ENCODE results near the gene CCDC149.

Gene CCDC149

DNA sequence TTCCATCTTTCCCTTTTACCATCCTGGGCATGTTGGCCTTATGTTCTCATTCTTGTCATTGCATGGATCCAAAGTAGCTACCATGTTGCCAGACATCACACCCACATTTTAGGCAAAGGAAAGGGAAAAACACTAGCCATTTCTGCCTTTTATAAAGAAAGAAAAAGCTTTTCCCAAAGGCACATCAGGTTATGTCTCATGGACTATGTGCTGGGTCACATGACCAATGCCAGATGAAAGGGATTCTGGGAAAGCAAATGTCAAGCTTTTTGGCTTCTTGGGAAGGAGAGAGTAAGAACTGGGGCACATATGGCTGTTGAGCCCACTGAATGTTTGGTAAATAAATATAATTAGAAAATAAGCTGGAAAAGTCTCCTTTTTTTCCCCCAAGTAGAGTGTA is 121.8 kb downstream of the CCDC149 start:
- Histone ChIP-seq H3K4me3 (no peak overlapping the region), H3K9ac (ENCODE audit: insufficient read length) (no peak overlapping the region), H3K9me3 (ENCODE audit: low read depth, low read length) (no peaks in the 10 kb centered on the region), H3K27ac (no peak overlapping the region), H3K36me3 (ENCODE audit: insufficient read depth, low read length) (no peaks in the 10 kb centered on the region)
- DNase-seq (ENCODE audit: low read depth, low spot score) = no peak
- no peak for TF ChIP-seq EZH2 (IDR thresholded peaks at IDR 0.05)
- no peak for TF ChIP-seq FOXP2 (optimal IDR thresholded peaks at IDR 0.05; ENCODE audit: control extremely low read depth, extremely low read length, insufficient read depth)
- TF ChIP-seq POLR2AphosphoS5 (IDR thresholded peaks at IDR 0.05; ENCODE audit: borderline replicate concordance, low read depth, low read length) = no peak

DNA sequence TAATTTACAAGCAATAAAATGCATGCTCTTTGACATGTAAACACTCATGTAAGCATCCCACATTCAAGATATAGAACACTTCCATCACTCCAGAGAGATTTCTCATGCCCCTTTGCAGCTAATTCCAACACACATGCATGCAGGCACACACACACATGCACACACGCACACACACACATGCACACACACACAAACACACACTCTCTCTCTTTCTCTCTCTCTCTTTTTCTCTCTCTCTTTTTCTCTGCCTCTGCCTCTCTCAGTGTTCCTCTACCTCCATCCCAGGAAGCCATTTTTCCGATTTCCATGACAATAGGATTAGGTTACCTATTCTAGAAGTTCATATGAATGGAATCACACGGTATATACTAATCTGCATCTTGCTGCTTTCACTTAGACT is 129.3 kb downstream of the CCDC149 start:
- no peak for TF ChIP-seq FOXP2 (optimal IDR thresholded peaks at IDR 0.05; ENCODE audit: control extremely low read depth, extremely low read length, insufficient read depth)
- no peak for TF ChIP-seq POLR2AphosphoS5 (IDR thresholded peaks at IDR 0.05; ENCODE audit: borderline replicate concordance, low read depth, low read length)
- no peak for TF ChIP-seq EZH2 (IDR thresholded peaks at IDR 0.05)
- Histone ChIP-seq H3K27ac (no peak overlapping the region), H3K4me3 (no peak overlapping the region), H3K9me3 (ENCODE audit: low read depth, low read length) (no peaks in the 10 kb centered on the region), H3K9ac (ENCODE audit: insufficient read length) (no peak overlapping the region), H3K36me3 (ENCODE audit: insufficient read depth, low read length) (no peaks in the 10 kb centered on the region)
- no peak for DNase-seq (ENCODE audit: low read depth, low spot score)

DNA sequence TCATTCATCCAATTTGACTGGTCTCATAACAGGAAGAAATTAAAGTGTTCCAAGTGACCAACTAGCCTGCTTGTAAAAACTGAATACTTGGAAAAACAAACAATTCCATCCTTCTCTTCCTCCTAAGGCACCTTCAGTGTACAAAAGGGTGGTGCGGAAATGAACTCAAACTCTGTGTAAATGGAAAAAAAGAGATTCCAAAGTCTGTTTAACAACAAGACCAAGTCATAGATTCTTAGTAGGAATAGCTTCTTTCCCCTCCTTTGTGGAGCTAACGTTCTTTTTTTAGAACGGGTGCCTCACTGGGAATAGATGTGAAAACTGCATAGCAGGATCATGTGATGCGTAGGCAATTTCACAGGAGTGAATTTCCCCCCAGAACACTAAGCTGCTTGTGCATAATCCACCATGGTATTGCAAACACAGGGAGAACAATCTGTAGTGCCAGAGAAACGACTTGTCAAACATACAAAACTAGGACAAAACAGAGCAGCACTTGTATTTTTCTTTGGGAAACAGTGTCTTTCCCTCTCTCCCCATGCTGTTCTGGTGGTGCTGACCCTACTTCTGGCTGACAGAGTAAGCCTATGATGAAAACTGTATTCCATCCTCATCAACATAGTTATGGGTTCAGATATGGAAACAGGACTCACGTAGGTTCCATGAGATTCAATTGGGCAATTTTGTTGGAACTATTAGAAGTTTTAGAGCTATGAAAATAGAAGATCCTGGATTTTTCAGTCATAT is 130.7 kb downstream of the CCDC149 start:
- no peak overlapping the region for H3K9ac ChIP-seq (ENCODE audit: insufficient read length)
- TF ChIP-seq FOXP2 (optimal IDR thresholded peaks at IDR 0.05; ENCODE audit: control extremely low read depth, extremely low read length, insufficient read depth) = no peak
- no peak for TF ChIP-seq POLR2AphosphoS5 (IDR thresholded peaks at IDR 0.05; ENCODE audit: borderline replicate concordance, low read depth, low read length)
- TF ChIP-seq EZH2 (IDR thresholded peaks at IDR 0.05) = no peak
- H3K4me3 ChIP-seq = no peak overlapping the region
- H3K36me3 ChIP-seq (ENCODE audit: insufficient read depth, low read length) = no peaks in the 10 kb centered on the region
- no peak overlapping the region for H3K27ac ChIP-seq
- DNase-seq (ENCODE audit: low read depth, low spot score) = no peak
- no peaks in the 10 kb centered on the region for H3K9me3 ChIP-seq (ENCODE audit: low read depth, low read length)

DNA sequence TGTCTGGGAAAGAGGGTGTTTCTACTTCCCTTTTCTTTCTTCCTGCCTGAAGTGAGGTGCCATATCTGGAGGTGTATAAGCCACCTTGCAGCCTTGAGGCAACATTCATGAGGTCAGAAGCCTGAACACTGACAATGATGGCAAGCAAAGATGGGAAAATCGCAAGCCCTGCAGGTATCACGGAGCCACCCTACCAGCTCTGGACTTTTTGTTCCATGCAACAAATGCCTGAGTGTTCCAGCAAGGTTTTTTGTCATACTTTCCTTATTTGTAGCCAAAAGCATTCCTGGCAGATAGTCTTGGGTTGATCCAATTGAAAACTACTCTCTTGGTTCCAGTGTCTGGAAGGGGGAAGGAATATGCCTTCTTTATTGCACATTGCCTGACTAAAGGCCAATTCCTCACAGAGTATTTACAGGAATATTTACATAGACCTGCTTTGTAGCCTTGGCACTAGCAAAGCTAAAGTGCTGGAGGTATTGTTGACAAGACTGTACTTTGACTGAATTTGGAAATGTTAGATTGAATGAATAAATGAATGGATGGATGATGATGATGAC is 131.8 kb downstream of the CCDC149 start:
- no peak for DNase-seq (ENCODE audit: low read depth, low spot score)
- TF ChIP-seq POLR2AphosphoS5 (IDR thresholded peaks at IDR 0.05; ENCODE audit: borderline replicate concordance, low read depth, low read length) (no peak), FOXP2 (optimal IDR thresholded peaks at IDR 0.05; ENCODE audit: control extremely low read depth, extremely low read length, insufficient read depth) (no peak), EZH2 (IDR thresholded peaks at IDR 0.05) (no peak)
- Histone ChIP-seq H3K9ac (ENCODE audit: insufficient read length) (no peak overlapping the region), H3K36me3 (ENCODE audit: insufficient read depth, low read length) (no peaks in the 10 kb centered on the region), H3K27ac (no peak overlapping the region), H3K4me3 (no peak overlapping the region), H3K9me3 (ENCODE audit: low read depth, low read length) (no peaks in the 10 kb centered on the region)

DNA sequence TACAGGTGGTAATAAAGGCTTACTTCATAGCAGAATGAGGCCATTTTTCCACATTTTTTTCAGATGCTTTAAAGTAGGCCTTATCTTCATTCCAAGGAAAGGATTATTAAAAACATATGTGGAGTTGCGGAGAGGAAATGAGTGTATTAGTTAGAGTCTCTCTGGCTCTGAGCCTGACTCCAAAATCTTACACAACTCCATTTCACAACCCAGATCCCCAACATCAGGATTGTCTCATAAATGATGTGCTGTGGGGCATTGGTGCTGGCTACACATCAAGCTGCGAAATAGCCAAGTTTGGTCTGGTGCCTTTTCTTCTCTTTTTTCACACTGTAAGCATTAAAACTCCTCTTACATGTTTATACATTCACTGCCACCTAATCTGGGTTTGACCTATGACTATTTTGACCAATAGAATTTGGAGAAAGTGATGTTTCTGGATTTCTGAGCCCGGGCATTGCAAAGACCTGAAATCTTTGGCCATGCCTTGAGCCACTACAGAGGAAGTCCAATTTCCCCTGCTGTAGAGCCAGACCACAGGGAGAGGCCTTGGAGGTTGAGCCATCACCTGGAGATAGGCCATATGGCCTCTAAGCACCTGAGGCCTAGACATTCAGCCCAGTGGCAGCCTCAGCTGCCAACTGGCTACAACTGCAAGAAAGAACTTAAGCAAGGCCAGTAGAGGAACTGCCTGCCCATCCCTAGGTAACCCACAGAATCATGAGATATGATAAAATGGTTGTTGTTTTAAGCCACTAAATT is 134.2 kb downstream of the CCDC149 start:
- DNase-seq (ENCODE audit: low read depth, low spot score) = peak; percentile 84
- peak overlapping the region; percentile 92 for H3K27ac ChIP-seq
- no peaks in the 10 kb centered on the region for H3K36me3 ChIP-seq (ENCODE audit: insufficient read depth, low read length)

DNA sequence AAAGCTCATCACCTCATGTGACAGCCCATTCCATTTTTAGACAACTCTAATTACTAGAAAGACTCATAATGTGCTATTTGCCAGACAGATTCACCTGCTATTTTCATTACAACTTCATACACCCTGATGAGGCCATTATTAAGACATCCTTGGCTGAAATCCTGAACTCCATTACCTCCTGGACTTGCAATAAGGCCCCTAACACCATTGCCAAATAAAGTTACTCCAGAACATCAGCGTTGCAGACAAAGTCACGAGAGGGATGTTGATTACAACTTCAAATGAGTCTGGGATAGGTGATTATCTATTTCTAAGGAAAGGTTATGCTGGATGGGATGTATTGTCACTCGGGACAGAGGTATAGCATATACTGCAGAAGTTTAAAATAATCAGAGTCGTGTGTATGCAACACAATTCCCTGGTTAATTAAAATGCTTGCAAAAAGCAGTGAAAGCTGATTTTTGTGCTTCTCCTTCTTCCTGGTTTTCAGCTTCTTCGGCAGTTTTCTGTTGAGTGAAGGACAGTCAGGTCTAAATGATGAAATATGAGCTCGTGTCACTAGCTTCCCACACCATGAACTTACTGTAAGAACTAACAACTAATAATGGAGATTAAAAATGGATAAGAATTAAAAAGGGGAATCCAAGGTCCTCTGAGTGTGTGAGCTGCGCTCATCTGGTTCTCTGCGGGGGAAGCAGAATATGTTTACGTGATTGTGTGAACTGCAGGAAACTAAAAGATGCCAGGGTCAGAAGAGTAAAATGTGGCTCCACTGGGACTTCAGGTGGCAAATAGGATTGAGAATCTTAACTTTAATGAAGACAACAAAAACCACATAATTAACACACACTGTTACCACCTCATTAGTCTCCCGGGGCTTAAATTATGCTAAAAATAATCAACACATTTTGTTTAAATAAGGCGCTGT is 135.0 kb downstream of the CCDC149 start:
- Histone ChIP-seq H3K27ac (peak overlapping the region; percentile 92), H3K9me3 (ENCODE audit: low read depth, low read length) (no peaks in the 10 kb centered on the region), H3K36me3 (ENCODE audit: insufficient read depth, low read length) (no peaks in the 10 kb centered on the region), H3K9ac (ENCODE audit: insufficient read length) (no peak overlapping the region), H3K4me3 (peak overlapping the region; percentile 68)
- no peak for TF ChIP-seq POLR2AphosphoS5 (IDR thresholded peaks at IDR 0.05; ENCODE audit: borderline replicate concordance, low read depth, low read length)
- TF ChIP-seq EZH2 (IDR thresholded peaks at IDR 0.05) = no peak
- TF ChIP-seq FOXP2 (optimal IDR thresholded peaks at IDR 0.05; ENCODE audit: control extremely low read depth, extremely low read length, insufficient read depth) = no peak
- DNase-seq (ENCODE audit: low read depth, low spot score) = no peak

More for the DNA sequence above, 134.2 kb downstream of the CCDC149 start:
- Histone ChIP-seq H3K9me3 (ENCODE audit: low read depth, low read length) (no peaks in the 10 kb centered on the region), H3K4me3 (peak overlapping the region; percentile 68), H3K9ac (ENCODE audit: insufficient read length) (no peak overlapping the region)
- TF ChIP-seq POLR2AphosphoS5 (IDR thresholded peaks at IDR 0.05; ENCODE audit: borderline replicate concordance, low read depth, low read length) (no peak; the same call in 1 of the 2 replicates), EZH2 (IDR thresholded peaks at IDR 0.05) (no peak), FOXP2 (optimal IDR thresholded peaks at IDR 0.05; ENCODE audit: control extremely low read depth, extremely low read length, insufficient read depth) (no peak)

DNA sequence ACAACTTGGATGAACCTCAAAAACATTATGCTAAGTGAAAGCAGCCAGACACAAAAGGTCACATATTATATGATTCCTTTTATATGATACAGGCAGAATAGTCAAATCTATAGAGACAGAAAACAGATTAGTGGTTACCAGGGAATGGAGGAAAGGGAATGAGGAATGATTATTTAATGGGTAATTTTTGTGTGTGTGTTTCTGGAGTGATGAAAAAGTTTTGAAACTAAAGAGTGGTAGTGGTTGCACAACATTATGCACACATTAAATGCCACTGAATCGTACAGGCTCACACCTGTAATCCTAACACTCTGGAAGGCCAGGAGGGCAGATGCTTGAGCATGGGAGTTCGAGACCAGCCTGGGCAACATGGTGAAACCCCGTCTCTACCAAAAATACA is 137.1 kb downstream of the CCDC149 start:
- DNase-seq (ENCODE audit: low read depth, low spot score) = no peak
- Histone ChIP-seq H3K27ac (peak overlapping the region; percentile 81), H3K9ac (ENCODE audit: insufficient read length) (no peak overlapping the region), H3K4me3 (no peak overlapping the region), H3K36me3 (ENCODE audit: insufficient read depth, low read length) (no peaks in the 10 kb centered on the region), H3K9me3 (ENCODE audit: low read depth, low read length) (no peaks in the 10 kb centered on the region)
- TF ChIP-seq FOXP2 (optimal IDR thresholded peaks at IDR 0.05; ENCODE audit: control extremely low read depth, extremely low read length, insufficient read depth) (no peak), POLR2AphosphoS5 (IDR thresholded peaks at IDR 0.05; ENCODE audit: borderline replicate concordance, low read depth, low read length) (no peak), EZH2 (IDR thresholded peaks at IDR 0.05) (no peak)

All from SK-N-MC (cell line).